ENCODE measurements around the gene APLP2. TPM values are rescaled to one million over a fixed set of nuclear protein-coding genes. Genes with fewer than 3 reads are reported as not detected.

Gene APLP2
- total RNA-seq, 3 donors from 2014 or later (not counting 1 experiment from before 2014, with no cell fraction given): 99.8 to 119 (median 116) TPM

- H3K27ac Mint-ChIP-seq: no peak overlapping the region
- Histone ChIP-seq H3K27me3 (ENCODE audit: control insufficient read depth, insufficient read depth, low read length) (no peaks in the 10 kb centered on the region), H3K27ac (ENCODE audit: low read length) (no peak overlapping the region), H3K4me1 (ENCODE audit: control insufficient read depth, insufficient read depth, low read length) (peaks cover 12% of the 10 kb centered on the region), H3K4me3 (ENCODE audit: low read length) (no peak overlapping the region), H3K9me3 (ENCODE audit: control insufficient read depth, insufficient read depth, low read length) (no peaks in the 10 kb centered on the region), H3K36me3 (ENCODE audit: control insufficient read depth, insufficient read depth, low read length) (no peaks in the 10 kb centered on the region)
- peaks cover 0 to 1% of the 10 kb centered on the region in 2 donors for H3K27me3 Mint-ChIP-seq (ENCODE audit: low read depth in 2 of 2)
- no peaks in the 10 kb centered on the region for H3K9me3 Mint-ChIP-seq
- no peaks in the 10 kb centered on the region for H3K36me3 Mint-ChIP-seq
- TF ChIP-seq CTCF (IDR thresholded peaks at IDR 0.05): no peak
- no peak for ATAC-seq
- no peak overlapping the region for H3K4me3 Mint-ChIP-seq
- no peaks in the 10 kb centered on the region for H3K4me1 Mint-ChIP-seq
- intact Hi-C loops (cut with micrococcal nuclease): no loop called here
- 79% methylated on average over 16 of the region's 16 CpGs for WGBS (ENCODE audit: insufficient coverage)
- DNase-seq: no peak
Measured at GRCh38 chr11:130178441-130179339, 109.0 kb downstream of the APLP2 start.

GRCh38 chr11:130179396-130180306 is 110.0 kb downstream of the APLP2 start:
- H3K27ac Mint-ChIP-seq: no peak overlapping the region
- intact Hi-C loops (cut with micrococcal nuclease): no loop called here
- TF ChIP-seq CTCF (IDR thresholded peaks at IDR 0.05): no peak
- no peak for DNase-seq
- H3K36me3 Mint-ChIP-seq: no peaks in the 10 kb centered on the region
- WGBS (ENCODE audit: insufficient coverage): 86% methylated on average over 21 of the region's 21 CpGs
- Histone ChIP-seq H3K36me3 (ENCODE audit: control insufficient read depth, insufficient read depth, low read length) (no peaks in the 10 kb centered on the region), H3K9me3 (ENCODE audit: control insufficient read depth, insufficient read depth, low read length) (no peaks in the 10 kb centered on the region), H3K27me3 (ENCODE audit: control insufficient read depth, insufficient read depth, low read length) (no peaks in the 10 kb centered on the region), H3K27ac (ENCODE audit: low read length) (no peak overlapping the region), H3K4me1 (ENCODE audit: control insufficient read depth, insufficient read depth, low read length) (peaks cover 12% of the 10 kb centered on the region), H3K4me3 (ENCODE audit: low read length) (no peak overlapping the region)
- H3K27me3 Mint-ChIP-seq (ENCODE audit: low read depth in 2 of 2): peaks cover 0 to 10% of the 10 kb centered on the region in 2 donors
- ATAC-seq: no peak
- no peaks in the 10 kb centered on the region for H3K4me1 Mint-ChIP-seq
- H3K4me3 Mint-ChIP-seq: no peak overlapping the region
- H3K9me3 Mint-ChIP-seq: no peaks in the 10 kb centered on the region

- ATAC-seq (no peak), DNase-seq (no peak)
- Histone ChIP-seq H3K9me3 (ENCODE audit: control insufficient read depth, insufficient read depth, low read length) (no peaks in the 10 kb centered on the region), H3K27ac (ENCODE audit: low read length) (no peak overlapping the region), H3K27me3 (ENCODE audit: control insufficient read depth, insufficient read depth, low read length) (no peaks in the 10 kb centered on the region), H3K4me3 (ENCODE audit: low read length) (no peak overlapping the region), H3K4me1 (ENCODE audit: control insufficient read depth, insufficient read depth, low read length) (peaks cover 12% of the 10 kb centered on the region), H3K36me3 (ENCODE audit: control insufficient read depth, insufficient read depth, low read length) (no peaks in the 10 kb centered on the region)
- Mint-ChIP-seq H3K4me1 (no peaks in the 10 kb centered on the region), H3K27me3 (ENCODE audit: low read depth in 2 of 2) (peaks cover 0 to 13% of the 10 kb centered on the region in 2 donors), H3K4me3 (no peak overlapping the region), H3K9me3 (no peaks in the 10 kb centered on the region), H3K36me3 (no peaks in the 10 kb centered on the region), H3K27ac (no peak overlapping the region)
- intact Hi-C loops (cut with micrococcal nuclease): no loop called here
- no peak for TF ChIP-seq CTCF (IDR thresholded peaks at IDR 0.05)
- 48% methylated on average over 2 of the region's 4 CpGs for WGBS (ENCODE audit: insufficient coverage)
Measured at GRCh38 chr11:130180491-130180890, 110.8 kb downstream of the APLP2 start.

Data from natural killer cell (primary cell).